ENCODE data around the gene ITGA6.

- TF ChIP-seq, protein P1, sequence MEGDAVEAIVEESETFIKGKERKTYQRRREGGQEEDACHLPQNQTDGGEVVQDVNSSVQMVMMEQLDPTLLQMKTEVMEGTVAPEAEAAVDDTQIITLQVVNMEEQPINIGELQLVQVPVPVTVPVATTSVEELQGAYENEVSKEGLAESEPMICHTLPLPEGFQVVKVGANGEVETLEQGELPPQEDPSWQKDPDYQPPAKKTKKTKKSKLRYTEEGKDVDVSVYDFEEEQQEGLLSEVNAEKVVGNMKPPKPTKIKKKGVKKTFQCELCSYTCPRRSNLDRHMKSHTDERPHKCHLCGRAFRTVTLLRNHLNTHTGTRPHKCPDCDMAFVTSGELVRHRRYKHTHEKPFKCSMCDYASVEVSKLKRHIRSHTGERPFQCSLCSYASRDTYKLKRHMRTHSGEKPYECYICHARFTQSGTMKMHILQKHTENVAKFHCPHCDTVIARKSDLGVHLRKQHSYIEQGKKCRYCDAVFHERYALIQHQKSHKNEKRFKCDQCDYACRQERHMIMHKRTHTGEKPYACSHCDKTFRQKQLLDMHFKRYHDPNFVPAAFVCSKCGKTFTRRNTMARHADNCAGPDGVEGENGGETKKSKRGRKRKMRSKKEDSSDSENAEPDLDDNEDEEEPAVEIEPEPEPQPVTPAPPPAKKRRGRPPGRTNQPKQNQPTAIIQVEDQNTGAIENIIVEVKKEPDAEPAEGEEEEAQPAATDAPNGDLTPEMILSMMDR (IDR thresholded peaks at IDR 0.05): no peak
- TF ChIP-seq POLR2A (IDR thresholded peaks at IDR 0.05; ENCODE audit: low read depth) (no peak), POLR2AphosphoS5 (IDR thresholded peaks at IDR 0.05) (no peak), EP300 (IDR thresholded peaks at IDR 0.05) (no peak)
Observed at GRCh38 chr2:172470958-172471922, 43.9 kb downstream of the ITGA6 start.
